ENCODE measurements around the gene LTN1. TPM values are rescaled to one million over a fixed set of nuclear protein-coding genes. Genes with fewer than 3 reads are reported as not detected.

LTN1 gene
- total and polyA plus RNA-seq, 2 donors from 2014 or later: 3.6 to 25.0 TPM

- H3K9ac ChIP-seq (ENCODE audit: low read length in 3 of 3): no peak overlapping the region
- H3K27ac ChIP-seq (ENCODE audit: low read depth in 2 of 2, low read length in 2 of 2): no peak overlapping the region
- no peaks in the 10 kb centered on the region for H3K4me1 ChIP-seq (ENCODE audit: control insufficient read depth in 2 of 3, insufficient read depth in 2 of 3, low read depth in 1 of 3, low read length in 3 of 3)
- no peak for DNase-seq
- FAIRE-seq: no peak
- intact Hi-C loops (cut with DNase I): no loop called here
- no peaks in the 10 kb centered on the region for H3K9me3 ChIP-seq (ENCODE audit: control insufficient read depth in 2 of 3, insufficient read depth in 1 of 3, low read length in 3 of 3)
- H3K4me3 ChIP-seq (ENCODE audit: low read length in 3 of 3): no peak overlapping the region
- TF ChIP-seq, protein P1, sequence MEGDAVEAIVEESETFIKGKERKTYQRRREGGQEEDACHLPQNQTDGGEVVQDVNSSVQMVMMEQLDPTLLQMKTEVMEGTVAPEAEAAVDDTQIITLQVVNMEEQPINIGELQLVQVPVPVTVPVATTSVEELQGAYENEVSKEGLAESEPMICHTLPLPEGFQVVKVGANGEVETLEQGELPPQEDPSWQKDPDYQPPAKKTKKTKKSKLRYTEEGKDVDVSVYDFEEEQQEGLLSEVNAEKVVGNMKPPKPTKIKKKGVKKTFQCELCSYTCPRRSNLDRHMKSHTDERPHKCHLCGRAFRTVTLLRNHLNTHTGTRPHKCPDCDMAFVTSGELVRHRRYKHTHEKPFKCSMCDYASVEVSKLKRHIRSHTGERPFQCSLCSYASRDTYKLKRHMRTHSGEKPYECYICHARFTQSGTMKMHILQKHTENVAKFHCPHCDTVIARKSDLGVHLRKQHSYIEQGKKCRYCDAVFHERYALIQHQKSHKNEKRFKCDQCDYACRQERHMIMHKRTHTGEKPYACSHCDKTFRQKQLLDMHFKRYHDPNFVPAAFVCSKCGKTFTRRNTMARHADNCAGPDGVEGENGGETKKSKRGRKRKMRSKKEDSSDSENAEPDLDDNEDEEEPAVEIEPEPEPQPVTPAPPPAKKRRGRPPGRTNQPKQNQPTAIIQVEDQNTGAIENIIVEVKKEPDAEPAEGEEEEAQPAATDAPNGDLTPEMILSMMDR (IDR thresholded peaks at IDR 0.05; ENCODE audit: borderline replicate concordance, extremely low read depth, insufficient read depth): no peak
- H3K36me3 ChIP-seq (ENCODE audit: control insufficient read depth in 2 of 3, insufficient read depth in 3 of 3, low read length in 3 of 3): peaks cover 0 to 15% (median 7%) of the 10 kb centered on the region in 3 donors
- H3K27me3 ChIP-seq (ENCODE audit: control insufficient read depth, insufficient read depth, low read length): no peaks in the 10 kb centered on the region
These were observed 14.5 kb upstream of the LTN1 start for GRCh38 chr21:29007135-29007534.

DNA sequence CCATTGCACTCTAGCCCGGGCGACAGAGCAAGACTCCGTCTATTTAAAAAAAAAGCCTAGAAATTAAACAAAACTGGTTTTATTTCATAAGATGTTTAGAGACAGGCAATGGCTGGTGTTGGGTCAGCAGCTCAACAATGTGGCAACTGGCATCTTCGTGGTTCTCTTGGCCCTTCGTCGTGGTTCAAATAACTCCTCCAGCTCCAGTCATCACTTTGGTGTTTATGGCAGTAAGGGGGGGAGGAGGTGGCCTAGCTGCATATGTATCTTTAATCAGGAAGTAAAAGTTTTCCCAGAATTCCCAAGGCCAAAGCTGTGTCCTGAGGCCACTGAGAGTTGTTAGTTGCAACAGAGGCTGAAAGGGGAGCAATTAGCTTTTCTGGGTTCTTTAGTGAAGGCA, 13.0 kb upstream of the LTN1 start:
- H3K36me3 ChIP-seq (ENCODE audit: control insufficient read depth in 2 of 3, insufficient read depth in 3 of 3, low read length in 3 of 3): peaks cover 0 to 15% (median 7%) of the 10 kb centered on the region in 3 donors
- H3K9me3 ChIP-seq (ENCODE audit: control insufficient read depth in 2 of 3, insufficient read depth in 1 of 3, low read length in 3 of 3): no peaks in the 10 kb centered on the region
- TF ChIP-seq, protein P1 (IDR thresholded peaks at IDR 0.05; ENCODE audit: borderline replicate concordance, extremely low read depth, insufficient read depth): no peak
- no peak overlapping the region for H3K4me3 ChIP-seq (ENCODE audit: low read length in 3 of 3)
- DNase-seq (no peak), FAIRE-seq (no peak)
- no peak overlapping the region for H3K9ac ChIP-seq (ENCODE audit: low read length in 3 of 3)
- intact Hi-C loops (cut with DNase I): no loop called here
- H3K27me3 ChIP-seq (ENCODE audit: control insufficient read depth, insufficient read depth, low read length): no peaks in the 10 kb centered on the region
- no peak overlapping the region for H3K27ac ChIP-seq (ENCODE audit: low read depth in 2 of 2, low read length in 2 of 2)
- H3K4me1 ChIP-seq (ENCODE audit: control insufficient read depth in 2 of 3, insufficient read depth in 2 of 3, low read depth in 1 of 3, low read length in 3 of 3): no peaks in the 10 kb centered on the region

- no peak for FAIRE-seq
- DNase-seq: peak; percentile 95 to 99 (median 98)
- TF ChIP-seq, protein P1 (IDR thresholded peaks at IDR 0.05; ENCODE audit: borderline replicate concordance, extremely low read depth, insufficient read depth): no peak
- no peaks in the 10 kb centered on the region for H3K4me1 ChIP-seq (ENCODE audit: control insufficient read depth in 2 of 3, insufficient read depth in 2 of 3, low read depth in 1 of 3, low read length in 3 of 3)
- H3K27me3 ChIP-seq (ENCODE audit: control insufficient read depth, insufficient read depth, low read length): no peaks in the 10 kb centered on the region
- peaks cover 0 to 11% (median 2%) of the 10 kb centered on the region in 3 donors for H3K36me3 ChIP-seq (ENCODE audit: control insufficient read depth in 2 of 3, insufficient read depth in 3 of 3, low read length in 3 of 3)
- intact Hi-C loops (cut with DNase I): no loop called here
- H3K4me3 ChIP-seq (ENCODE audit: low read length in 3 of 3): peak overlapping the region; percentile 93 to 99 (median 97)
- peak overlapping the region; percentile 81 to 98 (median 91) for H3K9ac ChIP-seq (ENCODE audit: low read length in 3 of 3)
- H3K27ac ChIP-seq (ENCODE audit: low read depth in 2 of 2, low read length in 2 of 2): peak overlapping the region; percentile 85 to 96
- H3K9me3 ChIP-seq (ENCODE audit: control insufficient read depth in 2 of 3, insufficient read depth in 1 of 3, low read length in 3 of 3): no peaks in the 10 kb centered on the region
These were observed 9.9 kb upstream of the LTN1 start for GRCh38 chr21:29002442-29003144.

Data from kidney (tissue), 14 donors.